Measurements from ENCODE around the gene GASK1A. TPM values are rescaled to one million over a fixed set of nuclear protein-coding genes. Genes with fewer than 3 reads are reported as not detected.

GASK1A gene
- total RNA-seq, 1 experiment from 2014 or later, result not detected

- ChIA-PET POLR2A (ENCODE audit: unreplicated experiment) (no interaction called here), CTCF (no interaction called here)
- BruUV-seq (replicated peaks), result no TSS peak
- TF ChIP-seq, protein P1, sequence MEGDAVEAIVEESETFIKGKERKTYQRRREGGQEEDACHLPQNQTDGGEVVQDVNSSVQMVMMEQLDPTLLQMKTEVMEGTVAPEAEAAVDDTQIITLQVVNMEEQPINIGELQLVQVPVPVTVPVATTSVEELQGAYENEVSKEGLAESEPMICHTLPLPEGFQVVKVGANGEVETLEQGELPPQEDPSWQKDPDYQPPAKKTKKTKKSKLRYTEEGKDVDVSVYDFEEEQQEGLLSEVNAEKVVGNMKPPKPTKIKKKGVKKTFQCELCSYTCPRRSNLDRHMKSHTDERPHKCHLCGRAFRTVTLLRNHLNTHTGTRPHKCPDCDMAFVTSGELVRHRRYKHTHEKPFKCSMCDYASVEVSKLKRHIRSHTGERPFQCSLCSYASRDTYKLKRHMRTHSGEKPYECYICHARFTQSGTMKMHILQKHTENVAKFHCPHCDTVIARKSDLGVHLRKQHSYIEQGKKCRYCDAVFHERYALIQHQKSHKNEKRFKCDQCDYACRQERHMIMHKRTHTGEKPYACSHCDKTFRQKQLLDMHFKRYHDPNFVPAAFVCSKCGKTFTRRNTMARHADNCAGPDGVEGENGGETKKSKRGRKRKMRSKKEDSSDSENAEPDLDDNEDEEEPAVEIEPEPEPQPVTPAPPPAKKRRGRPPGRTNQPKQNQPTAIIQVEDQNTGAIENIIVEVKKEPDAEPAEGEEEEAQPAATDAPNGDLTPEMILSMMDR (conservative IDR thresholded peaks at IDR 0.05), result no peak
- no peak for TF ChIP-seq EZH2 (IDR thresholded peaks at IDR 0.05; ENCODE audit: low read depth)
- H3K4me1 ChIP-seq (replicated peaks; ENCODE audit: insufficient read depth), result peaks cover 14% of the 10 kb centered on the region; the same call in 1 of the 2 replicates
- no peak overlapping the region for H3K27ac ChIP-seq
- no peaks in the 10 kb centered on the region for H3K79me2 ChIP-seq (ENCODE audit: low read depth)
- H3K27me3 ChIP-seq (ENCODE audit: insufficient read depth, low read depth), result no peaks in the 10 kb centered on the region
- H3K4me2 ChIP-seq, result no peak overlapping the region
- intact Hi-C loops (cut with micrococcal nuclease; ENCODE audit: unreplicated experiment), result no loop called here
- H3K9me3 ChIP-seq (ENCODE audit: insufficient read depth, low read depth), result no peaks in the 10 kb centered on the region
- DNase-seq, result no peak
- H3K4me3 ChIP-seq, result no peak overlapping the region
- no peaks in the 10 kb centered on the region for H3K36me3 ChIP-seq (ENCODE audit: low read depth)
- no peaks in the 10 kb centered on the region for H4K20me1 ChIP-seq (ENCODE audit: insufficient read depth)
- H2AFZ ChIP-seq, result no peak overlapping the region
- H3K9me2 ChIP-seq (ENCODE audit: insufficient read depth), result no peaks in the 10 kb centered on the region
- H3F3A ChIP-seq (ENCODE audit: insufficient read depth, low read depth), result no peaks in the 10 kb centered on the region
Observed at GRCh38 chr3:43005981-43006380, 26.9 kb downstream of the GASK1A start.

GRCh38 chr3:43006825-43007224, 27.7 kb downstream of the GASK1A start:
- Histone ChIP-seq H3F3A (ENCODE audit: insufficient read depth, low read depth) (no peaks in the 10 kb centered on the region), H4K20me1 (ENCODE audit: insufficient read depth) (no peaks in the 10 kb centered on the region), H3K9me2 (ENCODE audit: insufficient read depth) (no peaks in the 10 kb centered on the region), H3K4me3 (no peak overlapping the region), H3K27me3 (ENCODE audit: insufficient read depth, low read depth) (no peaks in the 10 kb centered on the region), H3K4me2 (no peak overlapping the region), H3K27ac (no peak overlapping the region), H2AFZ (no peak overlapping the region), H3K9me3 (ENCODE audit: insufficient read depth, low read depth) (no peaks in the 10 kb centered on the region), H3K36me3 (ENCODE audit: low read depth) (no peaks in the 10 kb centered on the region), H3K79me2 (ENCODE audit: low read depth) (no peaks in the 10 kb centered on the region), H3K4me1 (replicated peaks; ENCODE audit: insufficient read depth) (peaks cover 14% of the 10 kb centered on the region; the same call in 1 of the 2 replicates)
- no TSS peak for BruUV-seq (replicated peaks)
- intact Hi-C loops (cut with micrococcal nuclease; ENCODE audit: unreplicated experiment), result no loop called here
- ChIA-PET CTCF (no interaction called here), POLR2A (ENCODE audit: unreplicated experiment) (no interaction called here)
- TF ChIP-seq EZH2 (IDR thresholded peaks at IDR 0.05; ENCODE audit: low read depth), result no peak
- TF ChIP-seq, protein P1 (conservative IDR thresholded peaks at IDR 0.05), result no peak
- no peak for DNase-seq

- H3K9me2 ChIP-seq (ENCODE audit: insufficient read depth), result no peaks in the 10 kb centered on the region
- no peak overlapping the region for H2AFZ ChIP-seq
- H3K27ac ChIP-seq, result no peak overlapping the region
- H3K4me2 ChIP-seq, result no peak overlapping the region
- DNase-seq, result no peak
- ChIA-PET POLR2A (ENCODE audit: unreplicated experiment) (no interaction called here), CTCF (no interaction called here)
- intact Hi-C loops (cut with micrococcal nuclease; ENCODE audit: unreplicated experiment), result no loop called here
- no peaks in the 10 kb centered on the region for H3K79me2 ChIP-seq (ENCODE audit: low read depth)
- H3K9me3 ChIP-seq (ENCODE audit: insufficient read depth, low read depth), result no peaks in the 10 kb centered on the region
- H3F3A ChIP-seq (ENCODE audit: insufficient read depth, low read depth), result no peaks in the 10 kb centered on the region
- no peak for TF ChIP-seq EZH2 (IDR thresholded peaks at IDR 0.05; ENCODE audit: low read depth)
- TF ChIP-seq, protein P1 (conservative IDR thresholded peaks at IDR 0.05), result no peak
- no peak overlapping the region for H3K4me3 ChIP-seq
- H4K20me1 ChIP-seq (ENCODE audit: insufficient read depth), result no peaks in the 10 kb centered on the region
- no TSS peak for BruUV-seq (replicated peaks)
- H3K4me1 ChIP-seq (replicated peaks; ENCODE audit: insufficient read depth), result peaks cover 6% of the 10 kb centered on the region; the same call in 1 of the 2 replicates
- H3K27me3 ChIP-seq (ENCODE audit: insufficient read depth, low read depth), result no peaks in the 10 kb centered on the region
- H3K36me3 ChIP-seq (ENCODE audit: low read depth), result no peaks in the 10 kb centered on the region
Observed at GRCh38 chr3:43009547-43009946, 30.4 kb downstream of the GASK1A start.

Measured in PC-9 (cell line).